GM12878 (cell line): Measurements from ENCODE around the gene LENEP. TPM values are rescaled to one million over a fixed set of nuclear protein-coding genes. Genes with fewer than 3 reads are reported as not detected.
A peak's percentile ranks its signal among the peaks of the same experiment; 100 is the strongest.

Experiments used
- DPF2 ChIP-seq: fragments of 450-650 bp; IDR thresholded peaks from 2 replicates; pipeline ENCODE4 v1.6.1; 2017; ENCODE audit warnings: mild to moderate bottlenecking
- E4F1 ChIP-seq: fragments of 450-650 bp; IDR thresholded peaks from 2 replicates; pipeline ENCODE4 v1.6.1; 2018; ENCODE audit warnings: borderline replicate concordance, mild to moderate bottlenecking; ENCODE audit not compliant: partially characterized antibody
- ETV6 ChIP-seq, 2 experiments: fragments of 450-650 bp in 1 of 2; IDR thresholded peaks in 1 of 2; conservative IDR thresholded peaks in 1 of 2; 2 replicates each; pipeline ENCODE4 v1.6.1; 2014; ENCODE audit warnings: antibody characterized with exemption in 1 of 2, borderline replicate concordance in 1 of 2, low read depth in 1 of 2, mild to moderate bottlenecking in 1 of 2, moderate library complexity in 1 of 2
- IRF4 ChIP-seq: IDR thresholded peaks from 2 replicates; pipeline ENCODE4 v1.6.1; 2011; ENCODE audit warnings: low read depth, low read length
- MEF2A ChIP-seq: IDR thresholded peaks from 2 replicates; pipeline ENCODE4 v1.6.1; 2011; ENCODE audit warnings: low read depth, mild to moderate bottlenecking, low read length, moderate library complexity; ENCODE audit not compliant: insufficient read depth
- NR2C1 ChIP-seq: fragments of 450-650 bp; IDR thresholded peaks from 2 replicates; pipeline ENCODE4 v1.6.1; 2017; ENCODE audit warnings: antibody characterized with exemption, mild to moderate bottlenecking, moderate library complexity
- REST ChIP-seq: IDR thresholded peaks from 2 replicates; pipeline ENCODE4 v1.6.1; 2012; ENCODE audit warnings: mild to moderate bottlenecking, low read depth, low read length
- RUNX3 ChIP-seq: IDR thresholded peaks from 2 replicates; pipeline ENCODE4 v1.6.1; 2012; ENCODE audit warnings: low read length, inconsistent platforms
- SIN3A ChIP-seq: IDR thresholded peaks from 2 replicates; pipeline ENCODE4 v1.6.1; 2012; ENCODE audit warnings: low read depth, low read length, improper control_type of control experiment
- polyA plus RNA-seq, 11 experiments: library from polyadenylated mRNA; depleted of rRNA in 4 of 11; unstranded in 6 of 11; stranded (reverse) in 5 of 11; fragments of >200 nt; fragmentation: Nextera tagmentation in 4 of 11; fragmentation: Illumina TruSeq in 1 of 11; extraction: Ambion mirVana in 4 of 11; extraction: Trizol in 1 of 11; gene quantifications; 1 replicate in 1 of 11; 2 replicates in 10 of 11; pipeline versions ENCODE4 v1.2.1 to v1.2.3, GENCODE V29; 2011 to 2016; ENCODE audit warnings: inconsistent platforms in 2 of 11, missing spikeins in 2 of 11, low read depth in 1 of 11
- total RNA-seq, 4 experiments: library from RNA; depleted of rRNA in 3 of 4; stranded (reverse); fragments of >200 nt in 3 of 4; fragmentation: Illumina TruSeq in 1 of 4; extraction: Trizol in 1 of 4; gene quantifications; 2 replicates each; pipeline versions ENCODE4 v1.2.1 to v1.2.3, GENCODE V29; 2013 to 2021
- TF ChIP-seq, protein P1 (sequence below): fragments of 450-650 bp; IDR thresholded peaks from 2 replicates; pipeline ENCODE4 v1.6.1; 2017; ENCODE audit warnings: antibody characterized with exemption, mild to moderate bottlenecking, moderate library complexity
- TF ChIP-seq, protein P2 (sequence below): fragments of 150-350 bp; IDR thresholded peaks from 2 replicates; pipeline ENCODE4 v1.6.1; 2014; ENCODE audit warnings: mild to moderate bottlenecking, low read depth, low read length
- TF ChIP-seq, protein P3 (sequence below): fragments of 450-650 bp; IDR thresholded peaks from 2 replicates; pipeline ENCODE4 v1.6.1; 2017; ENCODE audit warnings: mild to moderate bottlenecking, moderate library complexity

LENEP gene
- total and polyA plus RNA-seq, 10 of the 15 experiments (the other 5 are each of a cell fraction or from before 2014, with no cell fraction given), result 0.27 to 1.1 (median 0.64) TPM; not detected in 7

DNA sequence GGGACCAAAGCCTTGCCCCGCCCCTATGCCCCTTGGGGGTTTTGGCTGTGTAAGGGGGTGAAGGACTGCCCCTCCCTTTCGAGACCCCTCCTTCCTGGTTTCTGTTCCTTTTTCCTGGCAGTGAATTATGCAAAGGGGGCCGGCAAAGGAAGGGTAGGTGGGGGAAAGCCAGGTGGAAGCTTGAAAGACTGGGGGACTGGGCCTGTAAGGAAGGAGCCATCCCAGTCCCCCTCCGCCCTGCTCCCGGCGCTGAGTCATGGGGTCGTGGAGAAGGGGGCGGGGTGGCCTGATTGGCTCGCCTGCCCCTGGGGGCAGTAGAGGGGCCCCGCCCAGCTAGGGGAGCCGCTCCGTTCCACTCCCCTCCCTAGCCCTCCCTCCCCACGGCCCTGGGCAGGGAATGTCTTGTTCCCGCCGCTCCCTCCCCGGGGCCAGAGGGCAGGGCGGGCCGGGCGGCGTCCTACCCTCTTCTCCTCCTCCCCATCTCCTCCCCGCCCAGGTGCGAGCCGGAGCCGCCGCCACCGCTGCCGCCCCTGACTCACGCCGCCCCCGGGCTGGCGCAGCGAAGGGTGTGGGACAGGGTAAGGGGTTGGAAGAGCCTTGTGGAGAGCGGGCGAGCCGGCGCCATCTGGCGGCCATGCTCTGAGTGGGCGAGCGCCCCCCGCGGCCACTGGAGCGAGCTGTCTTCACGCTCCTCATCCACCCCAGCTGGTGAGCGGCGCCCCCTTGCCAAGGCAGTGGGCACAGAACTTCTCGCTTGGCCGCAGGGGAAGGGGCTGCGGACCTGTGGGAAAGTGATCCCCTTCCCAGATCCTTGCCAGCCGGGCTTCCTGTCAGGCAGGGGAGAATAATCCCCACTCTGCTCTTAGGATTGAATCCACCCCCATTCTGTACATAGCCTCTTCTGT, 23.9 kb downstream of the LENEP start (continued):
- TF ChIP-seq, protein P1, sequence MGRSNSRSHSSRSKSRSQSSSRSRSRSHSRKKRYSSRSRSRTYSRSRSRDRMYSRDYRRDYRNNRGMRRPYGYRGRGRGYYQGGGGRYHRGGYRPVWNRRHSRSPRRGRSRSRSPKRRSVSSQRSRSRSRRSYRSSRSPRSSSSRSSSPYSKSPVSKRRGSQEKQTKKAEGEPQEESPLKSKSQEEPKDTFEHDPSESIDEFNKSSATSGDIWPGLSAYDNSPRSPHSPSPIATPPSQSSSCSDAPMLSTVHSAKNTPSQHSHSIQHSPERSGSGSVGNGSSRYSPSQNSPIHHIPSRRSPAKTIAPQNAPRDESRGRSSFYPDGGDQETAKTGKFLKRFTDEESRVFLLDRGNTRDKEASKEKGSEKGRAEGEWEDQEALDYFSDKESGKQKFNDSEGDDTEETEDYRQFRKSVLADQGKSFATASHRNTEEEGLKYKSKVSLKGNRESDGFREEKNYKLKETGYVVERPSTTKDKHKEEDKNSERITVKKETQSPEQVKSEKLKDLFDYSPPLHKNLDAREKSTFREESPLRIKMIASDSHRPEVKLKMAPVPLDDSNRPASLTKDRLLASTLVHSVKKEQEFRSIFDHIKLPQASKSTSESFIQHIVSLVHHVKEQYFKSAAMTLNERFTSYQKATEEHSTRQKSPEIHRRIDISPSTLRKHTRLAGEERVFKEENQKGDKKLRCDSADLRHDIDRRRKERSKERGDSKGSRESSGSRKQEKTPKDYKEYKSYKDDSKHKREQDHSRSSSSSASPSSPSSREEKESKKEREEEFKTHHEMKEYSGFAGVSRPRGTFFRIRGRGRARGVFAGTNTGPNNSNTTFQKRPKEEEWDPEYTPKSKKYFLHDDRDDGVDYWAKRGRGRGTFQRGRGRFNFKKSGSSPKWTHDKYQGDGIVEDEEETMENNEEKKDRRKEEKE, result no peak
- peak; percentile 89 for TF ChIP-seq DPF2
- peak in 1 of 2 experiments; percentile 35; a peak in 1 of 4 replicates for TF ChIP-seq ETV6 (conservative IDR thresholded peaks at IDR 0.05 in 1 of 2, IDR thresholded peaks at IDR 0.05 in 1 of 2; ENCODE audit: borderline replicate concordance in 1 of 2, low read depth in 1 of 2)
- TF ChIP-seq, protein P2, sequence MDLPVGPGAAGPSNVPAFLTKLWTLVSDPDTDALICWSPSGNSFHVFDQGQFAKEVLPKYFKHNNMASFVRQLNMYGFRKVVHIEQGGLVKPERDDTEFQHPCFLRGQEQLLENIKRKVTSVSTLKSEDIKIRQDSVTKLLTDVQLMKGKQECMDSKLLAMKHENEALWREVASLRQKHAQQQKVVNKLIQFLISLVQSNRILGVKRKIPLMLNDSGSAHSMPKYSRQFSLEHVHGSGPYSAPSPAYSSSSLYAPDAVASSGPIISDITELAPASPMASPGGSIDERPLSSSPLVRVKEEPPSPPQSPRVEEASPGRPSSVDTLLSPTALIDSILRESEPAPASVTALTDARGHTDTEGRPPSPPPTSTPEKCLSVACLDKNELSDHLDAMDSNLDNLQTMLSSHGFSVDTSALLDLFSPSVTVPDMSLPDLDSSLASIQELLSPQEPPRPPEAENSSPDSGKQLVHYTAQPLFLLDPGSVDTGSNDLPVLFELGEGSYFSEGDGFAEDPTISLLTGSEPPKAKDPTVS, result no peak
- TF ChIP-seq, protein P3, sequence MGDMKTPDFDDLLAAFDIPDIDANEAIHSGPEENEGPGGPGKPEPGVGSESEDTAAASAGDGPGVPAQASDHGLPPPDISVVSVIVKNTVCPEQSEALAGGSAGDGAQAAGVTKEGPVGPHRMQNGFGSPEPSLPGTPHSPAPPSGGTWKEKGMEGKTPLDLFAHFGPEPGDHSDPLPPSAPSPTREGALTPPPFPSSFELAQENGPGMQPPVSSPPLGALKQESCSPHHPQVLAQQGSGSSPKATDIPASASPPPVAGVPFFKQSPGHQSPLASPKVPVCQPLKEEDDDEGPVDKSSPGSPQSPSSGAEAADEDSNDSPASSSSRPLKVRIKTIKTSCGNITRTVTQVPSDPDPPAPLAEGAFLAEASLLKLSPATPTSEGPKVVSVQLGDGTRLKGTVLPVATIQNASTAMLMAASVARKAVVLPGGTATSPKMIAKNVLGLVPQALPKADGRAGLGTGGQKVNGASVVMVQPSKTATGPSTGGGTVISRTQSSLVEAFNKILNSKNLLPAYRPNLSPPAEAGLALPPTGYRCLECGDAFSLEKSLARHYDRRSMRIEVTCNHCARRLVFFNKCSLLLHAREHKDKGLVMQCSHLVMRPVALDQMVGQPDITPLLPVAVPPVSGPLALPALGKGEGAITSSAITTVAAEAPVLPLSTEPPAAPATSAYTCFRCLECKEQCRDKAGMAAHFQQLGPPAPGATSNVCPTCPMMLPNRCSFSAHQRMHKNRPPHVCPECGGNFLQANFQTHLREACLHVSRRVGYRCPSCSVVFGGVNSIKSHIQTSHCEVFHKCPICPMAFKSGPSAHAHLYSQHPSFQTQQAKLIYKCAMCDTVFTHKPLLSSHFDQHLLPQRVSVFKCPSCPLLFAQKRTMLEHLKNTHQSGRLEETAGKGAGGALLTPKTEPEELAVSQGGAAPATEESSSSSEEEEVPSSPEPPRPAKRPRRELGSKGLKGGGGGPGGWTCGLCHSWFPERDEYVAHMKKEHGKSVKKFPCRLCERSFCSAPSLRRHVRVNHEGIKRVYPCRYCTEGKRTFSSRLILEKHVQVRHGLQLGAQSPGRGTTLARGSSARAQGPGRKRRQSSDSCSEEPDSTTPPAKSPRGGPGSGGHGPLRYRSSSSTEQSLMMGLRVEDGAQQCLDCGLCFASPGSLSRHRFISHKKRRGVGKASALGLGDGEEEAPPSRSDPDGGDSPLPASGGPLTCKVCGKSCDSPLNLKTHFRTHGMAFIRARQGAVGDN, result no peak
- TF ChIP-seq SIN3A, result peak; percentile 65; the same call in 1 of the 2 replicates
- 0 out of 2 replicates have a peak, but pooled peaks have one; percentile 46 for TF ChIP-seq MEF2A
- no peak for TF ChIP-seq E4F1
- TF ChIP-seq NR2C1, result no peak
- peak; percentile 28; the same call in 1 of the 2 replicates for TF ChIP-seq IRF4
- no peak for TF ChIP-seq REST
- peak; percentile 50 for TF ChIP-seq RUNX3
